HFF-Myc (cell line): ENCODE results near the gene DNAH9.

Experiments used
- DNase-seq: peaks from one replicate; pipeline ENCODE4 v3.0.0-alpha.2; 2011; ENCODE audit warnings: low read depth; ENCODE audit errors: extremely low read depth
- H3K4me3 ChIP-seq: replicated peaks from 2 replicates; pipeline ENCODE4 v1.5.1; 2011; ENCODE audit warnings: low read depth, mild to moderate bottlenecking, control low read depth, low read length
- CTCF ChIP-seq: IDR thresholded peaks from 2 replicates; pipeline ENCODE4 v1.5.1; 2012; ENCODE audit warnings: mild to moderate bottlenecking, low read depth, low read length, control low read depth; ENCODE audit errors: missing control alignments

Gene DNAH9

GRCh38 chr17:11747441-11747840 lies 149.2 kb downstream of the DNAH9 start:
- DNase-seq = no peak
- TF ChIP-seq CTCF = no peak
- no peak overlapping the region for H3K4me3 ChIP-seq

- no peak for DNase-seq
- H3K4me3 ChIP-seq = no peak overlapping the region
- TF ChIP-seq CTCF = no peak
Measured at GRCh38 chr17:11757815-11758214, 159.5 kb downstream of the DNAH9 start.

- no peak for DNase-seq
- TF ChIP-seq CTCF = no peak
- H3K4me3 ChIP-seq = no peak overlapping the region
Measured at GRCh38 chr17:11768106-11768505, 169.8 kb downstream of the DNAH9 start.

GRCh38 chr17:11768981-11769380 lies 170.7 kb downstream of the DNAH9 start:
- no peak for TF ChIP-seq CTCF
- H3K4me3 ChIP-seq = no peak overlapping the region
- no peak for DNase-seq

GRCh38 chr17:11772031-11772430 lies 173.8 kb downstream of the DNAH9 start:
- H3K4me3 ChIP-seq = no peak overlapping the region
- TF ChIP-seq CTCF = no peak
- no peak for DNase-seq

- H3K4me3 ChIP-seq = no peak overlapping the region
- DNase-seq = no peak
- TF ChIP-seq CTCF = no peak
Measured at GRCh38 chr17:11779892-11780291, 181.6 kb downstream of the DNAH9 start.

- DNase-seq = no peak
- no peak for TF ChIP-seq CTCF
- H3K4me3 ChIP-seq = no peak overlapping the region
Measured at GRCh38 chr17:11780621-11781020, 182.4 kb downstream of the DNAH9 start.
